ENCODE results near the gene C6orf89. TPM values are rescaled to one million over a fixed set of nuclear protein-coding genes. Genes with fewer than 3 reads are reported as not detected.

Gene C6orf89
- total RNA-seq, 1 donor from 2014 or later = 57.9 TPM

GRCh38 chr6:36955671-36956445, 70.1 kb downstream of the C6orf89 start:
- TF ChIP-seq CTCF (IDR thresholded peaks at IDR 0.05) = no peak
- ATAC-seq (no peak), DNase-seq (peak; percentile 40)
- no peaks in the 10 kb centered on the region for H3K36me3 ChIP-seq
- H3K27ac ChIP-seq = no peak overlapping the region
- H3K4me1 ChIP-seq = no peaks in the 10 kb centered on the region
- intact Hi-C loops (cut with DNase I) = no loop called here
- H3K9me3 ChIP-seq = no peaks in the 10 kb centered on the region
- no peak overlapping the region for H3K4me3 ChIP-seq
- no peaks in the 10 kb centered on the region for H3K27me3 ChIP-seq

GRCh38 chr6:36956446-36956820, 70.7 kb downstream of the C6orf89 start:
- ATAC-seq (no peak), DNase-seq (no peak)
- TF ChIP-seq CTCF (IDR thresholded peaks at IDR 0.05) = no peak
- Histone ChIP-seq H3K4me1 (no peaks in the 10 kb centered on the region), H3K4me3 (no peak overlapping the region), H3K27me3 (no peaks in the 10 kb centered on the region), H3K27ac (no peak overlapping the region), H3K36me3 (no peaks in the 10 kb centered on the region), H3K9me3 (no peaks in the 10 kb centered on the region)
- intact Hi-C loops (cut with DNase I) = no loop called here

- H3K36me3 ChIP-seq = no peaks in the 10 kb centered on the region
- no peak overlapping the region for H3K27ac ChIP-seq
- no peaks in the 10 kb centered on the region for H3K9me3 ChIP-seq
- H3K4me1 ChIP-seq = no peaks in the 10 kb centered on the region
- intact Hi-C loops (cut with DNase I) = no loop called here
- no peaks in the 10 kb centered on the region for H3K27me3 ChIP-seq
- no peak overlapping the region for H3K4me3 ChIP-seq
- no peak for ATAC-seq
- no peak for TF ChIP-seq CTCF (IDR thresholded peaks at IDR 0.05)
- peak; percentile 58 for DNase-seq
Measured at GRCh38 chr6:36957773-36958271, 72.1 kb downstream of the C6orf89 start.

GRCh38 chr6:36958775-36959554, 73.2 kb downstream of the C6orf89 start:
- Histone ChIP-seq H3K4me1 (peaks cover 5% of the 10 kb centered on the region), H3K9me3 (no peaks in the 10 kb centered on the region), H3K36me3 (no peaks in the 10 kb centered on the region), H3K4me3 (no peak overlapping the region), H3K27me3 (no peaks in the 10 kb centered on the region), H3K27ac (no peak overlapping the region)
- DNase-seq = peak; percentile 65
- TF ChIP-seq CTCF (IDR thresholded peaks at IDR 0.05) = no peak
- no peak for ATAC-seq
- intact Hi-C loops (cut with DNase I) = no loop called here

GRCh38 chr6:36959555-36960250, 74.0 kb downstream of the C6orf89 start:
- no peaks in the 10 kb centered on the region for H3K9me3 ChIP-seq
- H3K27ac ChIP-seq = no peak overlapping the region
- H3K27me3 ChIP-seq = no peaks in the 10 kb centered on the region
- intact Hi-C loops (cut with DNase I) = no loop called here
- no peaks in the 10 kb centered on the region for H3K36me3 ChIP-seq
- ATAC-seq (no peak), DNase-seq (peak; percentile 54)
- no peak for TF ChIP-seq CTCF (IDR thresholded peaks at IDR 0.05)
- H3K4me1 ChIP-seq = peaks cover 8% of the 10 kb centered on the region
- H3K4me3 ChIP-seq = no peak overlapping the region

All from upper lobe of right lung (tissue), 1 donor.